OCI-LY7 (cell line): ENCODE measurements around the gene OST4. TPM values are rescaled to one million over a fixed set of nuclear protein-coding genes. Genes with fewer than 3 reads are reported as not detected.

Experiments used
- BruUV-seq: library from RNA; stranded (reverse); fragments of 400-500 nt; replicated peaks from 2 replicates; lab custom pipeline; 2021; lab: Mats Ljungman, UMichigan
- CTCF ChIA-PET: fragments of 300-600 bp; sonication (Branson Sonifier 250); formaldehyde crosslinking; loops from one replicate; lab custom pipeline; 2022; ENCODE audit warnings: antibody characterized with exemption; ENCODE audit not compliant: unreplicated experiment; lab: Charles Lee
- POLR2A ChIA-PET: fragments of 300-600 bp; sonication (Branson Sonifier 250); formaldehyde crosslinking; loops from one replicate; lab custom pipeline; 2022; ENCODE audit warnings: antibody characterized with exemption; lab: Charles Lee
- DNase-seq: peaks from one replicate; pipeline ENCODE4 v3.0.0-alpha.2; 2015; ENCODE audit warnings: low spot score
- H2AFZ ChIP-seq: fragments of 200-600 bp; sonication (generic), shearing (Covaris generic); 2 replicates; pipeline ENCODE4 v1.6.1; 2014; ENCODE audit warnings: mild to moderate bottlenecking, antibody characterized with exemption, low read length, moderate library complexity
- H3K27ac ChIP-seq: fragments of 200-600 bp; sonication (generic); 2 replicates; pipeline ENCODE4 v1.5.1; 2014; ENCODE audit warnings: mixed run types, low read depth, mild to moderate bottlenecking, moderate library complexity, low read length, inconsistent platforms; ENCODE audit not compliant: poor library complexity, severe bottlenecking
- H3K36me3 ChIP-seq: fragments of 200-600 bp; sonication (generic); 2 replicates; pipeline ENCODE4 v1.6.1; 2014; ENCODE audit warnings: mild to moderate bottlenecking, antibody characterized with exemption, low read length, moderate library complexity, mixed read lengths; ENCODE audit not compliant: insufficient read depth
- H3K4me1 ChIP-seq: fragments of 200-600 bp; sonication (generic); 2 replicates; pipeline ENCODE4 v1.5.1; 2014; ENCODE audit warnings: mild to moderate bottlenecking, low read length; ENCODE audit not compliant: insufficient read depth, poor library complexity, severe bottlenecking
- H3K4me2 ChIP-seq: fragments of 200-600 bp; sonication (generic); 2 replicates; pipeline ENCODE4 v1.6.1; 2014; ENCODE audit warnings: mild to moderate bottlenecking, low read length
- H3K4me3 ChIP-seq: fragments of 200-600 bp; sonication (generic); 2 replicates; pipeline ENCODE4 v1.5.1; 2014; ENCODE audit warnings: mild to moderate bottlenecking, low read depth, low read length; ENCODE audit not compliant: poor library complexity, severe bottlenecking
- H3K79me2 ChIP-seq: fragments of 200-600 bp; sonication (generic); 2 replicates; pipeline ENCODE4 v1.6.1; 2016; ENCODE audit warnings: low read depth, mild to moderate bottlenecking, low read length, moderate library complexity, mixed read lengths; ENCODE audit not compliant: insufficient read depth
- H3K9me2 ChIP-seq: fragments of 200-600 bp; sonication (generic); 2 replicates; pipeline ENCODE4 v1.6.1; 2016; ENCODE audit warnings: mild to moderate bottlenecking, low read length, mixed read lengths; ENCODE audit not compliant: insufficient read depth
- H3K9me3 ChIP-seq: fragments of 200-600 bp; sonication (generic); 2 replicates; pipeline ENCODE4 v1.6.1; 2014; ENCODE audit warnings: mild to moderate bottlenecking, mixed run types, low read length, mixed read lengths
- H4K20me1 ChIP-seq: fragments of 200-600 bp; sonication (generic); 2 replicates; pipeline ENCODE4 v1.6.1; 2014; ENCODE audit warnings: mild to moderate bottlenecking, antibody characterized with exemption, low read length, moderate library complexity, mixed read lengths; ENCODE audit not compliant: insufficient read depth
- CTCF ChIP-seq: fragments of 200-600 bp; sonication (generic); conservative IDR thresholded peaks from 2 replicates; pipeline ENCODE4 v1.5.1; 2014; ENCODE audit warnings: mild to moderate bottlenecking, antibody characterized with exemption, low read length, moderate library complexity, mixed read lengths
- EZH2phosphoT487 ChIP-seq: fragments of 200-600 bp; sonication (generic); IDR thresholded peaks from 2 replicates; pipeline ENCODE4 v1.6.1; 2018; ENCODE audit warnings: low read depth, borderline replicate concordance, mild to moderate bottlenecking, mixed run types, antibody characterized with exemption, low read length, moderate library complexity, mixed read lengths
- intact Hi-C: fragments of 100-400 bp; cut with micrococcal nuclease; formaldehyde crosslinking; loops from one replicate; pipeline ENCODE4 v1.10.0; 2022; ENCODE audit not compliant: unreplicated experiment
- total RNA-seq, 2 experiments: library from RNA; depleted of rRNA in 1 of 2; stranded (reverse); fragments of >200 nt in 1 of 2; shearing (Covaris generic) in 1 of 2; gene quantifications; 2 replicates each; pipeline ENCODE4 v1.2.3, GENCODE V29; 2014 to 2022

Gene OST4
- total RNA-seq, 2 experiments from 2014 or later = 214 to 267 TPM

DNA sequence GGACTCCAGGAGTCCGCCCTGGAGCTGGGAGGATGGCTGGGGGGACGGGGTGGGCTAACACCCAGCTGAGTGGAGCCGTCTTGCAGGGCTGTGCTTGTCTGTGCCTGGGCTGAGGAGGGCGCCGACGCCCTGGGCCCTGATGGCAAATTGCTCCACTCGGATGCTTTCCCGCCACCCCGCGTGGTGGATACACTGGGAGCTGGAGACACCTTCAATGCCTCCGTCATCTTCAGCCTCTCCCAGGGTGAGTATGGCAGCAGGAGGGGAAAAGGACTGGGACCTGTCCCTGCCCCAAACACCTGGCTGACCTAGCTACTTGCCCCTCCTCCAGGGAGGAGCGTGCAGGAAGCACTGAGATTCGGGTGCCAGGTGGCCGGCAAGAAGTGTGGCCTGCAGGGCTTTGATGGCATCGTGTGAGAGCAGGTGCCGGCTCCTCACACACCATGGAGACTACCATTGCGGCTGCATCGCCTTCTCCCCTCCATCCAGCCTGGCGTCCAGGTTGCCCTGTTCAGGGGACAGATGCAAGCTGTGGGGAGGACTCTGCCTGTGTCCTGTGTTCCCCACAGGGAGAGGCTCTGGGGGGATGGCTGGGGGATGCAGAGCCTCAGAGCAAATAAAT, 28.0 kb upstream of the OST4 start:
- Histone ChIP-seq H4K20me1 (no peaks in the 10 kb centered on the region), H3K4me1 (peaks cover 14% of the 10 kb centered on the region), H3K4me3 (no peak overlapping the region), H3K9me2 (no peaks in the 10 kb centered on the region), H3K27ac (no peak overlapping the region), H3K4me2 (no peak overlapping the region), H3K79me2 (no peaks in the 10 kb centered on the region), H2AFZ (no peak overlapping the region), H3K36me3 (no peaks in the 10 kb centered on the region), H3K9me3 (no peaks in the 10 kb centered on the region)
- TF ChIP-seq CTCF (no peak), EZH2phosphoT487 (no peak)
- DNase-seq = no peak
- ChIA-PET POLR2A (interaction anchor here (0.6 kb wide), 2 partner anchors 83 to 177 kb away, joined by 3 to 5 read pairs; no protein-coding TSS in a partner anchor), CTCF (interaction anchor here (0.8 to 1.2 kb wide), 4 partner anchors 34 to 200 kb away, joined by 3 to 6 read pairs (median 4); no protein-coding TSS in a partner anchor)
- intact Hi-C loops = no loop called here
- BruUV-seq = TSS peak; percentile 48

GRCh38 chr2:27097341-27097740, 25.9 kb upstream of the OST4 start:
- no peaks in the 10 kb centered on the region for H3K9me3 ChIP-seq
- H4K20me1 ChIP-seq = no peaks in the 10 kb centered on the region
- no peaks in the 10 kb centered on the region for H3K79me2 ChIP-seq
- ChIA-PET CTCF (interaction anchor here (1.4 kb wide), 1 partner anchor 205 kb away, joined by 3 read pairs; no protein-coding TSS in a partner anchor), POLR2A (interaction anchor here (0.9 to 2.0 kb wide), 2 partner anchors 9 to 10 kb away, joined by 4 to 8 read pairs; partner anchors contain the start of gene KHK)
- TF ChIP-seq CTCF (no peak), EZH2phosphoT487 (no peak)
- H3K4me2 ChIP-seq = no peak overlapping the region
- no TSS peak for BruUV-seq
- intact Hi-C loops = no loop called here
- H3K9me2 ChIP-seq = no peaks in the 10 kb centered on the region
- H3K4me3 ChIP-seq = no peak overlapping the region
- no peak overlapping the region for H3K27ac ChIP-seq
- peaks cover 14% of the 10 kb centered on the region for H3K4me1 ChIP-seq
- H2AFZ ChIP-seq = no peak overlapping the region
- no peaks in the 10 kb centered on the region for H3K36me3 ChIP-seq
- no peak for DNase-seq

- TF ChIP-seq CTCF (no peak), EZH2phosphoT487 (no peak)
- intact Hi-C loops = no loop called here
Measured at GRCh38 chr2:27096748-27097297, 25.4 kb upstream of the OST4 start.

More at GRCh38 chr2:27096748-27097297, 25.4 kb upstream of the OST4 start:
- Histone ChIP-seq H2AFZ (peak overlapping the region; percentile 93; the same call in 1 of the 2 replicates), H3K4me1 (peaks cover 14% of the 10 kb centered on the region), H3K27ac (no peak overlapping the region), H3K4me2 (peak overlapping the region; percentile 78), H3K9me3 (no peaks in the 10 kb centered on the region), H3K79me2 (no peaks in the 10 kb centered on the region), H3K4me3 (peak overlapping the region; percentile 54), H4K20me1 (no peaks in the 10 kb centered on the region), H3K36me3 (no peaks in the 10 kb centered on the region), H3K9me2 (no peaks in the 10 kb centered on the region)
- CTCF ChIA-PET = interaction anchor here (1.3 to 1.4 kb wide), 2 partner anchors 37 to 206 kb away, joined by 3 to 5 read pairs; no protein-coding TSS in a partner anchor
- DNase-seq = no peak
- POLR2A ChIA-PET = interaction anchor here (0.6 to 2.0 kb wide), 4 partner anchors 9 to 35 kb away, joined by 3 to 8 read pairs (median 4); partner anchors contain the start of gene KHK
- BruUV-seq = no TSS peak
